SU-DHL-6 (cell line): ENCODE measurements around the gene GPX3.

ENCODE experiments used
- H2AFZ ChIP-seq: fragments of 200-600 bp; sonication (generic); 2 replicates; pipeline ENCODE4 v1.6.1; 2014; ENCODE audit warnings: low read depth, mild to moderate bottlenecking, moderate library complexity, mixed read lengths, antibody characterized with exemption, low read length; ENCODE audit not compliant: severe bottlenecking
- H3F3A ChIP-seq: fragments of 200-600 bp; shearing (Covaris generic); 2 replicates; pipeline ENCODE4 v1.6.0; 2016; ENCODE audit warnings: antibody characterized with exemption, mild to moderate bottlenecking; ENCODE audit not compliant: insufficient read depth
- H3K27ac ChIP-seq: fragments of 200-600 bp; sonication (generic); 2 replicates; pipeline ENCODE4 v1.5.1; 2016; ENCODE audit warnings: low read depth, mild to moderate bottlenecking, low read length, moderate library complexity, mixed read lengths
- H3K27me3 ChIP-seq: fragments of 200-600 bp; sonication (generic), shearing (Covaris generic); 2 replicates; pipeline ENCODE4 v1.6.0; 2014; ENCODE audit warnings: mild to moderate bottlenecking, low read length
- H3K36me3 ChIP-seq: fragments of 200-600 bp; sonication (generic); 2 replicates; pipeline ENCODE4 v1.6.1; 2014; ENCODE audit warnings: mild to moderate bottlenecking, low read length, mixed read lengths
- H3K4me2 ChIP-seq: fragments of 300-600, 200-600 bp; shearing (Covaris generic), sonication (generic); 2 replicates; pipeline ENCODE4 v1.6.0; 2014; ENCODE audit warnings: low read length, low read depth, mild to moderate bottlenecking; ENCODE audit not compliant: poor library complexity, severe bottlenecking
- H3K4me3 ChIP-seq: fragments of 200-600 bp; sonication (generic); 2 replicates; pipeline ENCODE4 v1.5.1; 2014; ENCODE audit warnings: antibody characterized with exemption, low read length, mild to moderate bottlenecking, mixed read lengths; ENCODE audit not compliant: insufficient read depth, poor library complexity, severe bottlenecking
- H3K79me2 ChIP-seq: fragments of 200-600 bp; sonication (generic); 2 replicates; pipeline ENCODE4 v1.6.1; 2014; ENCODE audit warnings: mild to moderate bottlenecking, low read length, moderate library complexity; ENCODE audit not compliant: insufficient read depth
- H3K9ac ChIP-seq: fragments of 200-600 bp; sonication (generic); 2 replicates; pipeline ENCODE4 v1.7.0; 2014; ENCODE audit warnings: mild to moderate bottlenecking, low read length
- H3K9me2 ChIP-seq: fragments of 200-600 bp; sonication (generic); replicated peaks from 2 replicates; pipeline ENCODE4 v1.6.1; 2014; ENCODE audit warnings: low read length; ENCODE audit not compliant: insufficient read depth
- H3K9me3 ChIP-seq: fragments of 200-600 bp; sonication (generic); 2 replicates; pipeline ENCODE4 v1.6.1; 2014; ENCODE audit warnings: low read length, mixed read lengths; ENCODE audit not compliant: insufficient read depth
- H4K20me1 ChIP-seq: fragments of 200-600 bp; sonication (generic); 2 replicates; pipeline ENCODE4 v1.6.1; 2014; ENCODE audit warnings: low read depth, mild to moderate bottlenecking, antibody characterized with exemption, low read length, moderate library complexity, mixed read lengths
- EZH2phosphoT487 ChIP-seq: fragments of 200-600 bp; sonication (generic), shearing (Covaris generic); conservative IDR thresholded peaks from 2 replicates; pipeline ENCODE4 v1.6.1; 2018; ENCODE audit warnings: mild to moderate bottlenecking, antibody characterized with exemption, low read length, moderate library complexity, mixed read lengths
- TF ChIP-seq, protein P1 (sequence below): fragments of 200-600 bp; sonication (generic); IDR thresholded peaks from one replicate; pipeline ENCODE4 v1.5.1; 2017; ENCODE audit warnings: antibody characterized with exemption, mild to moderate bottlenecking, low read length, moderate library complexity; ENCODE audit not compliant: insufficient read depth, poor library complexity, severe bottlenecking

GPX3 gene

DNA sequence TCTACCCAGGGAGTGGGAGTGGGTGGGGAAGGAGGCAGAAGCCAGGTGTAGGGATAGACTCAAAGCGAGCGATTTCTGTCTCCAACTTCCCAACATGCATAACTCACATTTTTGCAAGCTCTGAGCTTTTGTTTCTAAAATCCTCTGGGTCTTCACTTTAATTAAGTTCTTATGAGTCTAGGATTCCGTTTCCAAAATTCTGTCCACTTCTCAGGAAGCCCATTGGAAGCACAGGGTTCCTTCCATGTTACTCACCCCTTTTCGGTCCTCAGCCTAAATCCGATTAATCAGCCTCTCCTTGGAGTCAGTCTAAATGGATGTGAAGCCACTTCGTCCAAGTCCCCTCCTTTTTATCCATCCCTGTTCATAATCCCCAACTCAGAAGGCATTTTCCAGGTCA, 1.4 kb downstream of the GPX3 start:
- Histone ChIP-seq H4K20me1 (no peaks in the 10 kb centered on the region), H3K9me2 (no peaks in the 10 kb centered on the region), H3K9ac (no peak overlapping the region), H3K36me3 (no peaks in the 10 kb centered on the region), H3K27me3 (no peaks in the 10 kb centered on the region), H3K27ac (no peak overlapping the region), H3K4me3 (no peak overlapping the region), H3F3A (no peaks in the 10 kb centered on the region), H3K9me3 (no peaks in the 10 kb centered on the region), H2AFZ (no peak overlapping the region), H3K79me2 (no peaks in the 10 kb centered on the region), H3K4me2 (no peak overlapping the region)
- TF ChIP-seq, protein P1, sequence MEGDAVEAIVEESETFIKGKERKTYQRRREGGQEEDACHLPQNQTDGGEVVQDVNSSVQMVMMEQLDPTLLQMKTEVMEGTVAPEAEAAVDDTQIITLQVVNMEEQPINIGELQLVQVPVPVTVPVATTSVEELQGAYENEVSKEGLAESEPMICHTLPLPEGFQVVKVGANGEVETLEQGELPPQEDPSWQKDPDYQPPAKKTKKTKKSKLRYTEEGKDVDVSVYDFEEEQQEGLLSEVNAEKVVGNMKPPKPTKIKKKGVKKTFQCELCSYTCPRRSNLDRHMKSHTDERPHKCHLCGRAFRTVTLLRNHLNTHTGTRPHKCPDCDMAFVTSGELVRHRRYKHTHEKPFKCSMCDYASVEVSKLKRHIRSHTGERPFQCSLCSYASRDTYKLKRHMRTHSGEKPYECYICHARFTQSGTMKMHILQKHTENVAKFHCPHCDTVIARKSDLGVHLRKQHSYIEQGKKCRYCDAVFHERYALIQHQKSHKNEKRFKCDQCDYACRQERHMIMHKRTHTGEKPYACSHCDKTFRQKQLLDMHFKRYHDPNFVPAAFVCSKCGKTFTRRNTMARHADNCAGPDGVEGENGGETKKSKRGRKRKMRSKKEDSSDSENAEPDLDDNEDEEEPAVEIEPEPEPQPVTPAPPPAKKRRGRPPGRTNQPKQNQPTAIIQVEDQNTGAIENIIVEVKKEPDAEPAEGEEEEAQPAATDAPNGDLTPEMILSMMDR: no peak
- TF ChIP-seq EZH2phosphoT487: no peak

DNA sequence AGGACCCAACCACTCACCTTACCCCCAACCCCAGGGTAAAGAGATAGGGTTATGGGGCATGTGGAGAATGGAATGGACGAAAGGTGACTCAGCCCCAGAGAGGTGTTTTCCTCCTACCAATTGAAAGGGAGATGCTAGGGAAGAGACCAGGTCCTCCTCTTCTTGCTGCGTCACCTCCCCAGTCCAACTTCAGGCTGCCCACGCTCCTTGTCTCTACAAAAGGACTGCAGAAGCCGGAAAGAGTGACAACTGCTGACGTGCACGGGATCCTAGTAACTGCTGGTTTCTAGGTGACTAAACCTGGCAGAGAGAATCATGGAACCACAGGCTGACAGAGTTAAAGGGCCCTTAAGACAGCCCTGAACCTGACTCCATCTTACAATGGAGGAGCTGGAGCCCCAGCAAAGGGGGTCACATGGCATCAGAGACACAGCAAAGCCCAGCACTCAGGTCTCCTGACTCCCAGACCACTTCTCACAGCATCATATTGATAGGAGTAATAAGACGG, 2.2 kb downstream of the GPX3 start:
- Histone ChIP-seq H3K27ac (no peak overlapping the region), H3K27me3 (no peaks in the 10 kb centered on the region), H3K9ac (no peak overlapping the region), H3K4me2 (no peak overlapping the region), H3F3A (no peaks in the 10 kb centered on the region), H3K9me3 (no peaks in the 10 kb centered on the region), H3K79me2 (no peaks in the 10 kb centered on the region), H4K20me1 (no peaks in the 10 kb centered on the region), H3K9me2 (no peaks in the 10 kb centered on the region), H3K36me3 (no peaks in the 10 kb centered on the region), H3K4me3 (no peak overlapping the region), H2AFZ (no peak overlapping the region)
- TF ChIP-seq, protein P1: no peak
- TF ChIP-seq EZH2phosphoT487: no peak

DNA sequence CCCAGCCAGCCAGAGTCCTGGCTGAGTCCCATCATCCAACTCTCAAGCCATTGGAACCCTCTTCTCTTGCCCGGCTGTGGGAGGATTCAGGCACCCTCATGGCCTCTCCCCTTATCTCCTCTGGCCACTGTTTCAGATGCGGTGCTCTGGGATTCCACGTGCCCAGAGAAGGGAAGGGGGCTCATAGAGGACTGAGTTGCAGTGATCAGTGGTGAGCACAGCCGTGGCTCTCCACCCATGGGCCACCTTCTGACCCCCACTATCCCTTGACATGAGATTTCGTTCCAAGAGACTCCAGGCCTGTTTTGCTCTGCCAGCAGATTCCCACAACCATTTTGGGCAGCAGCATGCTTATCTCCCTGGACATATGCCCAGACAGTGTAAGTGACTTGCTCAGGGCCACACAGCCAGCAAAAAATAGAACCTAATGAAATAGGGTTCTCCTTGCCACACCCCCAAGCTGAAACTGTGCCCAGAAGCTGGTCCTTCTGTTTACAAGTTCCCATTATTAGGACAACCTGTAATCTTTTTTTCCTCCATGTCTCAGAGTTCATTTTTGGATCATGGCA, 2.7 kb downstream of the GPX3 start:
- Histone ChIP-seq H3F3A (no peaks in the 10 kb centered on the region), H2AFZ (no peak overlapping the region), H3K79me2 (no peaks in the 10 kb centered on the region), H3K4me3 (no peak overlapping the region), H3K27me3 (no peaks in the 10 kb centered on the region), H3K4me2 (no peak overlapping the region), H3K9ac (no peak overlapping the region), H4K20me1 (no peaks in the 10 kb centered on the region), H3K36me3 (no peaks in the 10 kb centered on the region), H3K9me3 (no peaks in the 10 kb centered on the region), H3K9me2 (no peaks in the 10 kb centered on the region), H3K27ac (no peak overlapping the region)
- TF ChIP-seq EZH2phosphoT487: no peak
- TF ChIP-seq, protein P1: no peak
